ENCODE results near the gene WDR72. TPM values are rescaled to one million over a fixed set of nuclear protein-coding genes. Genes with fewer than 3 reads are reported as not detected.
"Not testable (repeated sequence)": the region's sequence is repeated elsewhere in the genome, so short reads cannot be mapped to it uniquely, and the experiment has no call there.

WDR72 gene
- total and polyA plus RNA-seq, 9 donors = 0.04 to 4.4 (median 0.82) TPM; not detected in 2

GRCh38 chr15:53791581-53791980, 32.1 kb upstream of the WDR72 start:
- WGBS, 3 donors = 18 to 21% (median 21%) methylated on average over 9 of the region's 9 CpGs
- intact Hi-C loops (cut with DNase I) = no loop called here
- no peaks in the 10 kb centered on the region for H3K27me3 ChIP-seq
- no peaks in the 10 kb centered on the region for H3K36me3 ChIP-seq
- no peak overlapping the region for H3K27ac ChIP-seq
- no peak for TF ChIP-seq EP300 (IDR thresholded peaks at IDR 0.05)
- TF ChIP-seq POLR2A (IDR thresholded peaks at IDR 0.05) = no peak
- TF ChIP-seq CTCF (IDR thresholded peaks at IDR 0.05) = no peak
- peak in 1 of 5 donors; percentile 11 for DNase-seq
- no peaks in the 10 kb centered on the region for H3K4me1 ChIP-seq (ENCODE audit: insufficient read depth)
- no peak overlapping the region for H3K4me3 ChIP-seq
- H3K9me3 ChIP-seq = no peaks in the 10 kb centered on the region

DNA sequence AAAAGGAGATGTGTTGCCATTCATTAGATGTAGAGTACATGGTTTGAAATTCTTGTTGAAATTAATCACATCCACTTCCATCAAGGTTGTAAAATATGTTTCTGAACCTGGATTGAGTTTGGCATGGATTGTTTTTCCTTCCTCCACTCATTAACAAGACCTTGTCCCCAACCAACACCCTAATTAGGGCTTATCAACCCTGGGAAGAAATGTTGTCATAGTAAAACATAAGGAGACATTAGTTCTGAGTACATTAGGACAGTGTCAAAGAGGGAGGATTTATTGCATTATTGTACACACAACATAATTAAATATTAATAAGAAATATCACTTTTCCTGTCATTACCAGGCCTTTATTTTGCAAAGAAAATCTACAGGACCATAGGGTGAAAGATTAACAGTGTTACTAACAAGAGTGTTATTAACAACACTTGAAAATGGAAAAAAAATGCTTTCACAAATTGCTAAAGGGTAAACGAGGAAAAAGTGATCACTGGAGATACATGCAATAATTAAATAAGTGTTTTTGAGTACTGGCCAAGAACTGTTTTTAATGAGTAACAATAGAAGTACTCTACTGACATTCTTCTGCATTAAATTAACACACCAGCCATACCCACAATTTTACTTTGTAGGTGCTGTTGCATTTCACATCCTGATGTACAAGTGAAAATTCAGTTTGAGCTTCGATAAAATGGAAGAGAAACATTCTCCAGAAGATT, 30.4 kb upstream of the WDR72 start:
- intact Hi-C loops (cut with DNase I) = no loop called here
- no peak for DNase-seq
- Histone ChIP-seq H3K9me3 (no peaks in the 10 kb centered on the region), H3K36me3 (no peaks in the 10 kb centered on the region), H3K4me1 (ENCODE audit: insufficient read depth) (no peaks in the 10 kb centered on the region), H3K27me3 (no peaks in the 10 kb centered on the region), H3K27ac (no peak overlapping the region), H3K4me3 (no peak overlapping the region)
- TF ChIP-seq EP300 (IDR thresholded peaks at IDR 0.05) (no peak), CTCF (IDR thresholded peaks at IDR 0.05) (no peak), POLR2A (IDR thresholded peaks at IDR 0.05) (no peak)
- WGBS, 3 donors = 8 to 29% (median 12%) methylated on average over 2 of the region's 2 CpGs

GRCh38 chr15:53786401-53786800, 26.9 kb upstream of the WDR72 start:
- Histone ChIP-seq H3K9me3 (no peaks in the 10 kb centered on the region), H3K4me1 (ENCODE audit: insufficient read depth) (no peaks in the 10 kb centered on the region), H3K36me3 (no peaks in the 10 kb centered on the region), H3K4me3 (no peak overlapping the region), H3K27ac (no peak overlapping the region), H3K27me3 (no peaks in the 10 kb centered on the region)
- intact Hi-C loops (cut with DNase I) = no loop called here
- no peak for DNase-seq
- no peak for TF ChIP-seq POLR2A (IDR thresholded peaks at IDR 0.05)
- TF ChIP-seq CTCF (IDR thresholded peaks at IDR 0.05) = no peak
- 80 to 93% (median 92%) methylated on average over 2 of the region's 2 CpGs for WGBS, 3 donors

- H3K27me3 ChIP-seq; H3K9me3 ChIP-seq; H3K36me3 ChIP-seq; H3K4me3 ChIP-seq; H3K4me1 ChIP-seq (ENCODE audit: insufficient read depth); DNase-seq; H3K27ac ChIP-seq; intact Hi-C loops (cut with DNase I): not testable (repeated sequence)
- 79 to 91% (median 85%) methylated on average over 2 of the region's 2 CpGs for WGBS, 3 donors
Measured at GRCh38 chr15:53785241-53785640, 25.8 kb upstream of the WDR72 start.

DNA sequence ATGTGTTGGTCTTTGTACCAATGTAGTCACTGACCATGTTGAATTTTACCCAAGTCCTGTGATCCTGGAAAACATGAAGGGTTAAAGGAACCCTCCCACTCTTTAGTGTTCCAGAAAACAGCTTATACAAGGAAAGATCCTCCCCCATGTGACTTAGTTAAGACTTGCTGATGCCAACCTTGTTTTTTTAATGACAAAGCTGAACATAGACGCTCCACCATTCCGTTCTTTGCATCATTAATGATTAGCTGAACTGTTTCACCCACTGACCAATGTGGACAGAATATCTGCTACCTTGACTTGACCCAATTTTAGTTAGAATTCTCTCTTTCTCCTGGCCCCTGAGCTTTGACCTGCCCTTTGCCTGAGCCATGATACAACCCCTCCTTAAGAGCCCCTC, 3.5 kb upstream of the WDR72 start:
- TF ChIP-seq POLR2A (IDR thresholded peaks at IDR 0.05) = no peak
- TF ChIP-seq EP300 (IDR thresholded peaks at IDR 0.05) = no peak
- no peak for TF ChIP-seq CTCF (IDR thresholded peaks at IDR 0.05)

More for the DNA sequence above, 3.5 kb upstream of the WDR72 start:
- H3K9me3 ChIP-seq = no peaks in the 10 kb centered on the region
- no peaks in the 10 kb centered on the region for H3K36me3 ChIP-seq
- 78 to 84% (median 82%) methylated on average over 2 of the region's 2 CpGs for WGBS, 3 donors
- no peaks in the 10 kb centered on the region for H3K4me1 ChIP-seq (ENCODE audit: insufficient read depth)
- intact Hi-C loops (cut with DNase I) = no loop called here
- no peaks in the 10 kb centered on the region for H3K27me3 ChIP-seq
- no peak overlapping the region for H3K4me3 ChIP-seq
- H3K27ac ChIP-seq = no peak overlapping the region
- no peak for DNase-seq

Data from ovary (tissue), 9 donors.